OCI-LY3 (cell line): ENCODE results near the gene COP1.
"Not testable (repeated sequence)": the region's sequence is repeated elsewhere in the genome, so short reads cannot be mapped to it uniquely, and the experiment has no call there.

Experiments
- H2AFZ ChIP-seq: fragments of 200-600, 300-600 bp; shearing (Covaris generic); 2 replicates; pipeline ENCODE4 v1.6.0; 2014; ENCODE audit warnings: antibody characterized with exemption, low read depth, low read length
- H3K27ac ChIP-seq: fragments of 200-600, 300-600 bp; sonication (generic); 2 replicates; pipeline ENCODE4 v1.5.1; 2014; ENCODE audit warnings: mild to moderate bottlenecking, low read length, moderate library complexity, mixed read lengths
- H3K27me3 ChIP-seq: fragments of 200-600, 300-600 bp; sonication (generic); 2 replicates; pipeline ENCODE4 v1.6.1; 2014; ENCODE audit warnings: low read depth, low read length, mixed read lengths
- H3K36me3 ChIP-seq: fragments of 200-600, 300-600 bp; sonication (generic); replicated peaks from 2 replicates; pipeline ENCODE3; 2014; ENCODE audit warnings: low read depth, low read length, mixed read lengths
- H3K4me1 ChIP-seq: fragments of 300-600, 200-600 bp; sonication (generic); 2 replicates; pipeline ENCODE4 v1.6.1; 2014; ENCODE audit warnings: low read length, mixed read lengths
- H3K4me2 ChIP-seq: fragments of 200-600, 300-600 bp; sonication (generic); 2 replicates; pipeline ENCODE4 v1.6.1; 2014; ENCODE audit warnings: low read length, mixed read lengths
- H3K4me3 ChIP-seq: fragments of 300-600, 200-600 bp; sonication (generic); 2 replicates; pipeline ENCODE4 v1.5.1; 2014; ENCODE audit warnings: antibody characterized with exemption, mild to moderate bottlenecking, low read length, moderate library complexity
- H3K79me2 ChIP-seq: fragments of 300-600, 200-600 bp; shearing (Covaris generic); 2 replicates; pipeline ENCODE4 v1.6.1; 2014; ENCODE audit warnings: mild to moderate bottlenecking, low read length, mixed read lengths
- H3K9ac ChIP-seq: fragments of 300-600, 200-600 bp; shearing (Covaris generic); 2 replicates; pipeline ENCODE4 v1.6.0; 2014; ENCODE audit warnings: mild to moderate bottlenecking, low read length, moderate library complexity
- H3K9me3 ChIP-seq: fragments of 200-600, 300-600 bp; shearing (Covaris generic); 2 replicates; pipeline ENCODE4 v1.6.1; 2014; ENCODE audit warnings: low read length, mixed read lengths; ENCODE audit not compliant: insufficient read depth
- H4K20me1 ChIP-seq: fragments of 200-600, 300-600 bp; sonication (generic); 2 replicates; pipeline ENCODE4 v1.6.1; 2016; ENCODE audit warnings: low read length, mixed read lengths; ENCODE audit not compliant: insufficient read depth
- CTCF ChIP-seq: fragments of 200-600, 300-600 bp; sonication (generic); IDR thresholded peaks from 2 replicates; pipeline ENCODE4 v1.5.1; 2014; ENCODE audit warnings: antibody characterized with exemption, low read length, low read depth
- EZH2phosphoT487 ChIP-seq: fragments of 200-600 bp; shearing (Covaris generic); IDR thresholded peaks from 2 replicates; pipeline ENCODE4 v1.6.1; 2018; ENCODE audit warnings: antibody characterized with exemption, mixed run types, low read depth

Gene COP1

GRCh38 chr1:176009951-176010350 is 197.1 kb downstream of the COP1 start:
- Histone ChIP-seq H3K4me3 (no peak overlapping the region), H3K27me3 (no peaks in the 10 kb centered on the region)

GRCh38 chr1:176007756-176008389 is 199.2 kb downstream of the COP1 start:
- H3K4me3 ChIP-seq, H3K9ac ChIP-seq, H4K20me1 ChIP-seq, H3K4me2 ChIP-seq, H3K9me3 ChIP-seq, H2AFZ ChIP-seq, H3K79me2 ChIP-seq, H3K27ac ChIP-seq, H3K27me3 ChIP-seq, H3K4me1 ChIP-seq, H3K36me3 ChIP-seq: not testable (repeated sequence)

More at GRCh38 chr1:176009951-176010350, 197.1 kb downstream of the COP1 start:
- H3K4me2 ChIP-seq = no peak overlapping the region
- no peak overlapping the region for H3K9ac ChIP-seq
- no peak for TF ChIP-seq EZH2phosphoT487
- no peak for TF ChIP-seq CTCF
- H3K36me3 ChIP-seq = no peaks in the 10 kb centered on the region
- no peaks in the 10 kb centered on the region for H4K20me1 ChIP-seq
- H2AFZ ChIP-seq = no peak overlapping the region
- H3K4me1 ChIP-seq = no peaks in the 10 kb centered on the region
- H3K27ac ChIP-seq = no peak overlapping the region
- H3K9me3 ChIP-seq = no peaks in the 10 kb centered on the region
- H3K79me2 ChIP-seq = no peaks in the 10 kb centered on the region

GRCh38 chr1:175994660-175995059 is 212.4 kb downstream of the COP1 start:
- not testable (repeated sequence) for H3K79me2 ChIP-seq, H3K4me1 ChIP-seq, H3K9ac ChIP-seq, H2AFZ ChIP-seq, H3K36me3 ChIP-seq, H3K4me3 ChIP-seq, H3K9me3 ChIP-seq, H3K27ac ChIP-seq, H4K20me1 ChIP-seq, H3K4me2 ChIP-seq, H3K27me3 ChIP-seq

GRCh38 chr1:175992825-175993224 is 214.3 kb downstream of the COP1 start:
- not testable (repeated sequence) for H3K4me1 ChIP-seq, H3K36me3 ChIP-seq, H3K9me3 ChIP-seq, H3K4me2 ChIP-seq, H3K27me3 ChIP-seq, H2AFZ ChIP-seq, H3K79me2 ChIP-seq, H3K9ac ChIP-seq, H3K27ac ChIP-seq, H3K4me3 ChIP-seq, H4K20me1 ChIP-seq

GRCh38 chr1:175992202-175992601 is 214.9 kb downstream of the COP1 start:
- H3K9me3 ChIP-seq, H3K27ac ChIP-seq, H3K4me3 ChIP-seq, H2AFZ ChIP-seq, H4K20me1 ChIP-seq, H3K4me1 ChIP-seq, H3K4me2 ChIP-seq, H3K9ac ChIP-seq, H3K79me2 ChIP-seq, H3K36me3 ChIP-seq, H3K27me3 ChIP-seq: not testable (repeated sequence)

GRCh38 chr1:175984813-175985212 is 222.3 kb downstream of the COP1 start:
- Histone ChIP-seq H3K9ac (no peak overlapping the region), H3K27ac (no peak overlapping the region), H3K4me2 (no peak overlapping the region), H4K20me1 (no peaks in the 10 kb centered on the region), H3K9me3 (0 out of 2 replicates have a peak, but pooled peaks cover 4% of the 10 kb centered on the region), H2AFZ (no peak overlapping the region), H3K4me1 (no peaks in the 10 kb centered on the region), H3K27me3 (no peaks in the 10 kb centered on the region), H3K36me3 (peaks cover 47% of the 10 kb centered on the region), H3K79me2 (no peaks in the 10 kb centered on the region), H3K4me3 (no peak overlapping the region)
- TF ChIP-seq CTCF (no peak), EZH2phosphoT487 (no peak)
